HepG2 (cell line): ENCODE data around the gene ANKS6. TPM values are rescaled to one million over a fixed set of nuclear protein-coding genes. Genes with fewer than 3 reads are reported as not detected.

Source experiments
- ATAC-seq: fragments of 200-7000 bp; cut with Tn5 transposase; 3 replicates; pipeline ENCODE4 v1.9.1; 2020; ENCODE audit warnings: mild to moderate bottlenecking, moderate library complexity
- BruUV-seq: library from RNA; stranded (reverse); fragments of 400-500 nt; replicated peaks from 2 replicates; lab custom pipeline; 2021; lab: Mats Ljungman, UMichigan
- CTCF ChIA-PET: fragments of 300-600 bp; formaldehyde crosslinking; extraction: SDS; loops from one replicate; lab custom pipeline; 2021; ENCODE audit warnings: low total read pairs, inconsistent platforms, low intra/inter-chr PET ratio; lab: Yijun Ruan, JAX
- POLR2A ChIA-PET: fragments of 350-600 bp; sonication (Branson Sonifier 250); formaldehyde crosslinking; loops from one replicate; lab custom pipeline; 2020; ENCODE audit warnings: antibody characterized with exemption, inconsistent platforms; lab: Yijun Ruan, JAX
- DNase-seq: peaks from one replicate; pipeline ENCODE4 v3.0.0-alpha.2; 2015; ENCODE audit warnings: low spot score
- FAIRE-seq: peaks from 3 replicates; lab custom pipeline; 2011; peaks lifted over from hg19 to GRCh38; lab: Jason Lieb, UNC
- H2AFZ ChIP-seq: one replicate; pipeline ENCODE4 v1.6.1; 2011; ENCODE audit warnings: low read length, inconsistent platforms
- H3K27ac ChIP-seq: fragments of 300-600 bp; 3 replicates; pipeline ENCODE4 v1.8.0; 2011; ENCODE audit warnings: mixed run types, mild to moderate bottlenecking, mixed read lengths, low read length, inconsistent platforms; ENCODE audit not compliant: insufficient read depth; ENCODE audit errors: extremely low read length
- H3K27me3 ChIP-seq, 2 experiments: fragments of 200-600 bp in 1 of 2; 2 replicates in 1 of 2; 3 replicates in 1 of 2; pipeline versions ENCODE4 v1.6.0 to v1.8.0; 2011; ENCODE audit warnings: low read length in 2 of 2, mild to moderate bottlenecking in 2 of 2, moderate library complexity in 2 of 2, inconsistent platforms in 1 of 2; ENCODE audit not compliant: insufficient read depth in 2 of 2, control insufficient read depth in 1 of 2
- H3K36me3 ChIP-seq, 2 experiments: fragments of 200-600 bp in 1 of 2; replicated peaks in 1 of 2; 2 replicates in 1 of 2; 3 replicates in 1 of 2; pipeline versions ENCODE4 v1.5.1 to v1.8.0; 2011; ENCODE audit warnings: low read length in 2 of 2, inconsistent platforms in 1 of 2; ENCODE audit not compliant: insufficient read depth in 2 of 2, control insufficient read depth in 1 of 2
- H3K4me1 ChIP-seq: 2 replicates; pipeline ENCODE4 v1.5.1; 2012; ENCODE audit warnings: low read length, inconsistent platforms; ENCODE audit not compliant: insufficient read depth
- H3K4me2 ChIP-seq: 2 replicates; pipeline ENCODE4 v1.6.0; 2011; ENCODE audit warnings: low read depth, low read length, inconsistent platforms
- H3K4me3 ChIP-seq, 3 experiments: fragments of 200-600 bp in 1 of 3; sonication (generic), shearing (Covaris generic) in 1 of 3; replicated peaks in 1 of 3; 2 replicates each; pipeline ENCODE4 v1.5.1; 2011 to 2016; ENCODE audit warnings: low read length in 3 of 3, inconsistent platforms in 2 of 3, low read depth in 2 of 3, mild to moderate bottlenecking in 2 of 3, control low read depth in 1 of 3, mixed read lengths in 1 of 3; ENCODE audit not compliant: insufficient read depth in 1 of 3
- H3K79me2 ChIP-seq: one replicate; pipeline ENCODE4 v1.6.1; 2011; ENCODE audit warnings: low read length, inconsistent platforms; ENCODE audit not compliant: insufficient read depth
- H3K9ac ChIP-seq: 2 replicates; pipeline ENCODE4 v1.6.0; 2011; ENCODE audit warnings: mild to moderate bottlenecking, low read depth, low read length, inconsistent platforms; ENCODE audit not compliant: insufficient read depth
- H3K9me3 ChIP-seq: 2 replicates; pipeline ENCODE4 v1.5.1; 2012; ENCODE audit warnings: mild to moderate bottlenecking, low read length
- H4K20me1 ChIP-seq: 2 replicates; pipeline ENCODE4 v1.6.0; 2011; ENCODE audit warnings: inconsistent platforms, mild to moderate bottlenecking, low read length, moderate library complexity; ENCODE audit not compliant: insufficient read depth
- NFRKB ChIP-seq: fragments of 450-650 bp; IDR thresholded peaks from 2 replicates; pipeline ENCODE4 v1.6.1; 2017
- NR3C1 ChIP-seq: sonication (generic); formaldehyde crosslinking; IDR thresholded peaks from 2 replicates; pipeline ENCODE4 v1.4.0; 2020; ENCODE audit warnings: missing genetic modification reagents
- SSRP1 ChIP-seq: IDR thresholded peaks from 2 replicates; pipeline ENCODE4 v1.6.1; 2016; ENCODE audit warnings: control low read depth
- ZKSCAN1 ChIP-seq: fragments of 150-350 bp; IDR thresholded peaks from 2 replicates; pipeline ENCODE4 v1.6.1; 2014; ENCODE audit warnings: low read length
- ZNF382 ChIP-seq: sonication (generic); formaldehyde crosslinking; IDR thresholded peaks from 2 replicates; pipeline ENCODE4 v1.5.0; 2020; ENCODE audit warnings: missing genetic modification reagents, mild to moderate bottlenecking, borderline replicate concordance
- ZNF563 ChIP-seq: sonication (generic); formaldehyde crosslinking; IDR thresholded peaks from 2 replicates; pipeline ENCODE4 v1.8.0; 2022; ENCODE audit warnings: mild to moderate bottlenecking, moderate library complexity, missing genetic modification reagents
- ZNF605 ChIP-seq: sonication (generic); formaldehyde crosslinking; IDR thresholded peaks from 2 replicates; pipeline ENCODE4 v1.8.0; 2022; ENCODE audit warnings: mild to moderate bottlenecking, missing genetic modification reagents
- ZNF629 ChIP-seq: sonication (generic); formaldehyde crosslinking; conservative IDR thresholded peaks from 2 replicates; pipeline ENCODE4 v1.5.0; 2020; ENCODE audit warnings: missing genetic modification reagents
- WGBS: methylation state at CpG from one replicate; pipeline ENCODE4 v1.1.6; 2017; ENCODE audit warnings: low lambda C conversion rate; 5-methylcytosine and 5-hydroxymethylcytosine counted together
- in situ Hi-C: cut with HindIII; loops from 2 replicates; pipeline ENCODE4 v1.10.0; 2017; ENCODE audit warnings: low pct_unique_long_range_greater_than_20kb; ENCODE audit not compliant: extremely low pct_ligation_motif_present
- intact Hi-C: fragments of 100-400 bp; cut with micrococcal nuclease; formaldehyde crosslinking; loops from one replicate; pipeline ENCODE4 v1.10.0; 2022; ENCODE audit not compliant: unreplicated experiment
- polyA plus RNA-seq, 8 experiments: library from polyadenylated mRNA; depleted of rRNA in 3 of 8; stranded (reverse) in 7 of 8; unstranded in 1 of 8; fragments of >200 nt; fragmentation: Illumina TruSeq in 4 of 8; extraction: Trizol in 4 of 8; gene quantifications; 2 replicates each; pipeline versions ENCODE4 v1.2.1 to v1.2.3, GENCODE V29; 2011 to 2016; ENCODE audit warnings: low read depth in 4 of 8, missing spikeins in 1 of 8, mixed read lengths in 1 of 8; ENCODE audit not compliant: insufficient read depth in 1 of 8
- total RNA-seq, 5 experiments: library from RNA; depleted of rRNA; stranded (reverse); fragments of >200 nt; fragmentation: Illumina TruSeq; extraction: Trizol; gene quantifications; 2 replicates each; pipeline ENCODE4 v1.2.3, GENCODE V29; 2016; ENCODE audit warnings: low read depth in 1 of 5
- TF ChIP-seq, protein P1 (sequence below): sonication (generic); formaldehyde crosslinking; IDR thresholded peaks from 2 replicates; pipeline ENCODE4 v1.4.0; 2020; ENCODE audit warnings: missing genetic modification reagents
- TF ChIP-seq, protein P2 (sequence below): sonication (generic); formaldehyde crosslinking; IDR thresholded peaks from 2 replicates; pipeline ENCODE4 v1.4.0; 2020; ENCODE audit warnings: mild to moderate bottlenecking, missing genetic modification reagents

Gene ANKS6
- total and polyA plus RNA-seq, 2 of the 13 experiments (the other 11 are each of a cell fraction or from before 2014, with no cell fraction given): 8.8 to 10.7 TPM

DNA sequence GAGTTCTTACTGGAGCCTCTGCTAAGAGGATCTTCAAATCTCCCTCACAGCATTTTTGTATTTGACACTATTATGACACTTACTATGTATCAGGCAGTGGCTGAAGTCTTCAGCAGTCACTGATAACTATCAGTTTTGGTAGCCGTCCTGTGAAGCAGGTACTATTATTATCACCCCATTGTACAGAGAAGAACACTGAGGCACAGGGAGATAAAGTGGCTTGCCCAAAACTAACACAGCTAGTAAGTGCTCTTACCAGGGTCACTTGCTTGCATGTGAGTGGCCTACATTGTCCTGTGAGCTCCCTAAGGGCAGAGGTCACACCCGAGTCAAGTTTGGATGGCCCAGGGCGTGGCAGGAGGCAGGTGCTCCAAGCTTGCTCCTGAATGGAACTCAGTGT is 104.5 kb downstream of the ANKS6 start:
- POLR2A ChIA-PET: no interaction called here

DNA sequence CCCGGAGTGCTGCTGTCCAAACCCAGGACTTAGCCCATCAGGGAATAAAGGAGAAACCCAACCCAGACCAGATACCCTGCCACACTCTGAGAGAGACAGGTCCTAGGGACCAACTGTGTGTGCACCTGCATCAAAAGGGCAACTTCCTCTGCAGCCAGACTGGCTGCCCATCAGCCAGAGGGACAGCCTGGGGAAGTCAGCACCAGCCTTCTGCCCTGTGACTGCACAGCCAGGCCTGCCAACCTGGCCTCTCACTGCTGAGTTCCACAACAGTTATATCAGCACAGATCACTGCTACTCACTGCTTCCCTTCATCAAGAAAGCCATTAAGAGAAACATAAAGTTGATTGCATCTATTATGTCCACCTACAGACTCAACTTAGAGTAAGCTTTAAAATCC is 105.7 kb downstream of the ANKS6 start:
- BruUV-seq: no TSS peak
- H3K27ac ChIP-seq: no peak overlapping the region
- no peaks in the 10 kb centered on the region for H4K20me1 ChIP-seq
- ChIA-PET POLR2A (no interaction called here), CTCF (no interaction called here)
- no peak overlapping the region for H3K9ac ChIP-seq
- DNase-seq (no peak), FAIRE-seq (no peak), ATAC-seq (no peak)
- no peak overlapping the region for H3K4me2 ChIP-seq
- in situ Hi-C loops (no loop called here), intact Hi-C loops (no loop called here)
- peaks cover 1 to 12% of the 10 kb centered on the region in 2 experiments; a peak in 2 of 5 replicates for H3K27me3 ChIP-seq
- H3K36me3 ChIP-seq: no peaks in the 10 kb centered on the region
- no peak overlapping the region for H2AFZ ChIP-seq
- no peaks in the 10 kb centered on the region for H3K9me3 ChIP-seq
- H3K4me1 ChIP-seq: no peaks in the 10 kb centered on the region
- H3K79me2 ChIP-seq: no peaks in the 10 kb centered on the region
- no peak overlapping the region for H3K4me3 ChIP-seq
- WGBS: no CpG with 5 or more reads among the region's 1 CpG
- TF ChIP-seq, protein P1, sequence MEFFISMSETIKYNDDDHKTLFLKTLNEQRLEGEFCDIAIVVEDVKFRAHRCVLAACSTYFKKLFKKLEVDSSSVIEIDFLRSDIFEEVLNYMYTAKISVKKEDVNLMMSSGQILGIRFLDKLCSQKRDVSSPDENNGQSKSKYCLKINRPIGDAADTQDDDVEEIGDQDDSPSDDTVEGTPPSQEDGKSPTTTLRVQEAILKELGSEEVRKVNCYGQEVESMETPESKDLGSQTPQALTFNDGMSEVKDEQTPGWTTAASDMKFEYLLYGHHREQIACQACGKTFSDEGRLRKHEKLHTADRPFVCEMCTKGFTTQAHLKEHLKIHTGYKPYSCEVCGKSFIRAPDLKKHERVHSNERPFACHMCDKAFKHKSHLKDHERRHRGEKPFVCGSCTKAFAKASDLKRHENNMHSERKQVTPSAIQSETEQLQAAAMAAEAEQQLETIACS (CRISPR knock-in tag): no peak
- no peak for TF ChIP-seq NR3C1 (CRISPR knock-in tag)
- no peak for TF ChIP-seq ZKSCAN1
- TF ChIP-seq ZNF605 (CRISPR knock-in tag): no peak
- TF ChIP-seq SSRP1: no peak
- TF ChIP-seq NFRKB: no peak
- TF ChIP-seq, protein P2, sequence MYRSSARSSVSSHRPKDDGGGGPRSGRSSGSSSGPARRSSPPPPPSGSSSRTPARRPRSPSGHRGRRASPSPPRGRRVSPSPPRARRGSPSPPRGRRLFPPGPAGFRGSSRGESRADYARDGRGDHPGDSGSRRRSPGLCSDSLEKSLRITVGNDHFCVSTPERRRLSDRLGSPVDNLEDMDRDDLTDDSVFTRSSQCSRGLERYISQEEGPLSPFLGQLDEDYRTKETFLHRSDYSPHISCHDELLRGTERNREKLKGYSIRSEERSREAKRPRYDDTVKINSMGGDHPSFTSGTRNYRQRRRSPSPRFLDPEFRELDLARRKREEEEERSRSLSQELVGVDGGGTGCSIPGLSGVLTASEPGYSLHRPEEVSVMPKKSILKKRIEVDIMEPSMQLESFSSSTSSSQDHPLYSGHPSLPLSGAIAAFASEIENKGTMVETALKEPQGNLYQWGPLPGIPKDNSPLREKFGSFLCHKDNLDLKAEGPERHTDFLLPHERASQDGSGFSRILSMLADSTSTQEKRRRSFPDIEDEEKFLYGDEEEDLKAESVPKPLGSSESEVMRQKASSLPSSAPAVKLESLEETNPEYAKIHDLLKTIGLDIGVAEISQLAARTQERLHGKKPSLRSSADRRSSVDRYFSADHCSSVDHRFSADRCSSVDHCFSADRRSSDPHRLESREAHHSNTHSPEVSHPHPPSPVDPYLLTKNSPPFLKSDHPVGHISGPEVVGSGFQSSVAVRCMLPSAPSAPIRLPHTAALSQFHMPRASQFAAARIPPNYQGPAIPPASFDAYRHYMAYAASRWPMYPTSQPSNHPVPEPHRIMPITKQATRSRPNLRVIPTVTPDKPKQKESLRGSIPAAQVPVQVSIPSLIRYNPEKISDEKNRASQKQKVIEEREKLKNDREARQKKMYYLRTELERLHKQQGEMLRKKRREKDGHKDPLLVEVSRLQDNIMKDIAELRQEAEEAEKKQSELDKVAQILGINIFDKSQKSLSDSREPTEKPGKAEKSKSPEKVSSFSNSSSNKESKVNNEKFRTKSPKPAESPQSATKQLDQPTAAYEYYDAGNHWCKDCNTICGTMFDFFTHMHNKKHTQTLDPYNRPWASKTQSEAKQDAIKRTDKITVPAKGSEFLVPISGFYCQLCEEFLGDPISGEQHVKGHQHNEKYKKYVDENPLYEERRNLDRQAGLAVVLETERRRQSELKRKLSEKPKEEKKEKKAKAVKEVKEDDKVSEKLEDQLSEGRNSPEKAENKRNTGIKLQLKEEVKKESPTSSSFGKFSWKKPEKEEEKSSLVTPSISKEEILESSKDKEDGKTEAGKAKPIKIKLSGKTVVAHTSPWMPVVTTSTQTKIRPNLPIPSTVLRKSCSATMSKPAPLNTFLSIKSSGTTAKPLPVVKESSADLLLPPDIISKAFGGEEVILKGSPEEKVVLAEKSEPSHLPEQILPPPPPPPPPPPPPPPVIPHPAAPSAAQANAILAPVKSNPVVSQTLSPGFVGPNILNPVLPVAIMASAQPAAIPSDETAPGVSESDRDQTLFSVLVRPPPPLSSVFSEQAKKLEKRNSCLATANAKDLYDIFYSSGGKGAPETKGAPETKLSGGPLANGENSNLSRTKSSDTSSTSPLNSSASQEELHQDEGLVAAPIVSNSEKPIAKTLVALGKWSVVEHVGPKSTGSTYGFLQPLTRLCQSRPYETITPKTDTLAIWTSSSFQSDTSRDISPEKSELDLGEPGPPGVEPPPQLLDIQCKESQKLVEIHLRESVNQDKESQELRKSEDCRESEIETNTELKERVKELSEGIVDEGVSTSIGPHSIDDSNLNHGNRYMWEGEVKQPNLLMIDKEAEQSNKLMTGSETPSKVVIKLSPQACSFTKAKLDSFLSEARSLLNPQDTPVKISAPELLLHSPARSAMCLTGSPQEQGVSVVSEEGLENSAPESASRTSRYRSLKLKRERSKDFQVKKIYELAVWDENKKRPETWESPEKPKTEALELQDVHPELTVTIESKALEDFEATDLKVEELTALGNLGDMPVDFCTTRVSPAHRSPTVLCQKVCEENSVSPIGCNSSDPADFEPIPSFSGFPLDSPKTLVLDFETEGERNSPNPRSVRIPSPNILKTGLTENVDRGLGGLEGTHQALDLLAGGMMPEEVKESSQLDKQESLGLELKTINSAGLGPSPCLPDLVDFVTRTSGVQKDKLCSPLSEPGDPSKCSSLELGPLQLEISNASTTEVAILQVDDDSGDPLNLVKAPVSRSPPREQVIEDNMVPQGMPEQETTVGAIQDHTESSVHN (CRISPR knock-in tag): no peak
- no peak for TF ChIP-seq ZNF563 (CRISPR knock-in tag)

More for the DNA sequence above, 104.5 kb downstream of the ANKS6 start:
- ATAC-seq: no peak
- no peaks in the 10 kb centered on the region for H3K4me1 ChIP-seq
- H3K36me3 ChIP-seq: no peaks in the 10 kb centered on the region
- TF ChIP-seq ZNF382 (no peak), ZNF629 (CRISPR knock-in tag) (peak; percentile 59)
- no TSS peak for BruUV-seq
- intact Hi-C loops (no loop called here), in situ Hi-C loops (no loop called here)
- no peak overlapping the region for H3K4me2 ChIP-seq
- FAIRE-seq: no peak
- 86% methylated on average over 1 of the region's 3 CpGs for WGBS
- no peak overlapping the region for H3K27ac ChIP-seq
- no peaks in the 10 kb centered on the region for H3K9me3 ChIP-seq
- peaks cover 0 to 18% of the 10 kb centered on the region in 2 experiments; a peak in 3 of 5 replicates for H3K27me3 ChIP-seq
- no peak overlapping the region for H3K9ac ChIP-seq
- no peaks in the 10 kb centered on the region for H4K20me1 ChIP-seq
- H2AFZ ChIP-seq: no peak overlapping the region
- no peak for DNase-seq
- H3K79me2 ChIP-seq: no peaks in the 10 kb centered on the region
- no peak overlapping the region for H3K4me3 ChIP-seq
- CTCF ChIA-PET: no interaction called here
